ENCODE data around the gene PRKCE. TPM values are rescaled to one million over a fixed set of nuclear protein-coding genes. Genes with fewer than 3 reads are reported as not detected.

PRKCE gene
- total and polyA plus RNA-seq, 2 experiments from 2014 or later: 0.94 to 1.2 TPM

DNA sequence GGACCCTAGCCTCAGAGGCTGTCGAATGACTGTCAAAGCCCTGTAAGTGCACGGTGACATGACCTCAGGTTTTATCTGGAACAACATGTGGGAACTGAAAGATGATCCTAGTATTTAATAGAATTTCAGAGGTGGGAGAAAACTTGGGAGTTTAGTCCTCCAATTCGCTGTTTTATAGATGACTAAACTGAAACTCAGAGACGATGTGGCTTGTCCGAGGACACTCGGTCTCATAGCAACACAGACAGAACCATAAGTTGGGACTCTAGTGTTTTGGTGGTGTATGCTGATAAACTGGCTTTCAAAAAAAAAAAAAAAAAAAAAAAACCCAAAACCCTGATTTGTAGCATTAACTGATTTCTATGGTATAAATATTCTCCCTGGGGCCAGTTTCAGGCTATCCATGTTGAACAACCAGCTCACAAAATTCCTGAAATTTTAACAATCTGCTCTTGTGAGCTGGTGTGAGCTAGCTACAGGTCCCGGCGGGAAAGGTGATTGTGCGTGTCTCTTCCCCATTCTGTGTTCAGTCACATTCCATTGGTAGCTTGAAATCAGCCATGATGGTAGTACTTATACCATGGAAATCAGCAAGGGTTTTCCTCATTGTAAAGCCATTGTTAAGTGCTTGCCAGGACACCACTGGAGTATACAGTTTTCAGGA is 450.2 kb downstream of the PRKCE start:
- H3K27me3 ChIP-seq (ENCODE audit: insufficient read depth): no peaks in the 10 kb centered on the region
- H3K27ac ChIP-seq (ENCODE audit: low read depth): no peak overlapping the region
- H3K9me3 Mint-ChIP-seq: peaks cover 9% of the 10 kb centered on the region; the same call in 2 of the 3 replicates
- TF ChIP-seq ZNF114 (CRISPR knock-in tag; IDR thresholded peaks at IDR 0.05) (no peak), NANOG (IDR thresholded peaks at IDR 0.05; ENCODE audit: borderline replicate concordance) (no peak), JUNB (IDR thresholded peaks at IDR 0.05; ENCODE audit: unreplicated experiment) (no peak), EZH2phosphoT487 (IDR thresholded peaks at IDR 0.05; ENCODE audit: unreplicated experiment) (no peak), CREB1 (CRISPR knock-in tag; IDR thresholded peaks at IDR 0.05; ENCODE audit: low read depth) (no peak), ZNF331 (CRISPR knock-in tag; IDR thresholded peaks at IDR 0.05; ENCODE audit: low read depth) (no peak), EZH2 (IDR thresholded peaks at IDR 0.05; ENCODE audit: low read depth, unreplicated experiment) (no peak), POLR2AphosphoS5 (IDR thresholded peaks at IDR 0.05; ENCODE audit: low read depth) (no peak), STAT1 (IDR thresholded peaks at IDR 0.05; ENCODE audit: unreplicated experiment) (no peak)
- TF ChIP-seq, protein P1, sequence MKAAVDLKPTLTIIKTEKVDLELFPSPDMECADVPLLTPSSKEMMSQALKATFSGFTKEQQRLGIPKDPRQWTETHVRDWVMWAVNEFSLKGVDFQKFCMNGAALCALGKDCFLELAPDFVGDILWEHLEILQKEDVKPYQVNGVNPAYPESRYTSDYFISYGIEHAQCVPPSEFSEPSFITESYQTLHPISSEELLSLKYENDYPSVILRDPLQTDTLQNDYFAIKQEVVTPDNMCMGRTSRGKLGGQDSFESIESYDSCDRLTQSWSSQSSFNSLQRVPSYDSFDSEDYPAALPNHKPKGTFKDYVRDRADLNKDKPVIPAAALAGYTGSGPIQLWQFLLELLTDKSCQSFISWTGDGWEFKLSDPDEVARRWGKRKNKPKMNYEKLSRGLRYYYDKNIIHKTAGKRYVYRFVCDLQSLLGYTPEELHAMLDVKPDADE (IDR thresholded peaks at IDR 0.05): no peak
- TF ChIP-seq, protein P2, sequence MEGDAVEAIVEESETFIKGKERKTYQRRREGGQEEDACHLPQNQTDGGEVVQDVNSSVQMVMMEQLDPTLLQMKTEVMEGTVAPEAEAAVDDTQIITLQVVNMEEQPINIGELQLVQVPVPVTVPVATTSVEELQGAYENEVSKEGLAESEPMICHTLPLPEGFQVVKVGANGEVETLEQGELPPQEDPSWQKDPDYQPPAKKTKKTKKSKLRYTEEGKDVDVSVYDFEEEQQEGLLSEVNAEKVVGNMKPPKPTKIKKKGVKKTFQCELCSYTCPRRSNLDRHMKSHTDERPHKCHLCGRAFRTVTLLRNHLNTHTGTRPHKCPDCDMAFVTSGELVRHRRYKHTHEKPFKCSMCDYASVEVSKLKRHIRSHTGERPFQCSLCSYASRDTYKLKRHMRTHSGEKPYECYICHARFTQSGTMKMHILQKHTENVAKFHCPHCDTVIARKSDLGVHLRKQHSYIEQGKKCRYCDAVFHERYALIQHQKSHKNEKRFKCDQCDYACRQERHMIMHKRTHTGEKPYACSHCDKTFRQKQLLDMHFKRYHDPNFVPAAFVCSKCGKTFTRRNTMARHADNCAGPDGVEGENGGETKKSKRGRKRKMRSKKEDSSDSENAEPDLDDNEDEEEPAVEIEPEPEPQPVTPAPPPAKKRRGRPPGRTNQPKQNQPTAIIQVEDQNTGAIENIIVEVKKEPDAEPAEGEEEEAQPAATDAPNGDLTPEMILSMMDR (conservative IDR thresholded peaks at IDR 0.05; ENCODE audit: low read depth in 2 of 2): no peak
- TF ChIP-seq, protein P3, sequence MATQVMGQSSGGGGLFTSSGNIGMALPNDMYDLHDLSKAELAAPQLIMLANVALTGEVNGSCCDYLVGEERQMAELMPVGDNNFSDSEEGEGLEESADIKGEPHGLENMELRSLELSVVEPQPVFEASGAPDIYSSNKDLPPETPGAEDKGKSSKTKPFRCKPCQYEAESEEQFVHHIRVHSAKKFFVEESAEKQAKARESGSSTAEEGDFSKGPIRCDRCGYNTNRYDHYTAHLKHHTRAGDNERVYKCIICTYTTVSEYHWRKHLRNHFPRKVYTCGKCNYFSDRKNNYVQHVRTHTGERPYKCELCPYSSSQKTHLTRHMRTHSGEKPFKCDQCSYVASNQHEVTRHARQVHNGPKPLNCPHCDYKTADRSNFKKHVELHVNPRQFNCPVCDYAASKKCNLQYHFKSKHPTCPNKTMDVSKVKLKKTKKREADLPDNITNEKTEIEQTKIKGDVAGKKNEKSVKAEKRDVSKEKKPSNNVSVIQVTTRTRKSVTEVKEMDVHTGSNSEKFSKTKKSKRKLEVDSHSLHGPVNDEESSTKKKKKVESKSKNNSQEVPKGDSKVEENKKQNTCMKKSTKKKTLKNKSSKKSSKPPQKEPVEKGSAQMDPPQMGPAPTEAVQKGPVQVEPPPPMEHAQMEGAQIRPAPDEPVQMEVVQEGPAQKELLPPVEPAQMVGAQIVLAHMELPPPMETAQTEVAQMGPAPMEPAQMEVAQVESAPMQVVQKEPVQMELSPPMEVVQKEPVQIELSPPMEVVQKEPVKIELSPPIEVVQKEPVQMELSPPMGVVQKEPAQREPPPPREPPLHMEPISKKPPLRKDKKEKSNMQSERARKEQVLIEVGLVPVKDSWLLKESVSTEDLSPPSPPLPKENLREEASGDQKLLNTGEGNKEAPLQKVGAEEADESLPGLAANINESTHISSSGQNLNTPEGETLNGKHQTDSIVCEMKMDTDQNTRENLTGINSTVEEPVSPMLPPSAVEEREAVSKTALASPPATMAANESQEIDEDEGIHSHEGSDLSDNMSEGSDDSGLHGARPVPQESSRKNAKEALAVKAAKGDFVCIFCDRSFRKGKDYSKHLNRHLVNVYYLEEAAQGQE (IDR thresholded peaks at IDR 0.05; ENCODE audit: unreplicated experiment): no peak
- TF ChIP-seq, protein P4, sequence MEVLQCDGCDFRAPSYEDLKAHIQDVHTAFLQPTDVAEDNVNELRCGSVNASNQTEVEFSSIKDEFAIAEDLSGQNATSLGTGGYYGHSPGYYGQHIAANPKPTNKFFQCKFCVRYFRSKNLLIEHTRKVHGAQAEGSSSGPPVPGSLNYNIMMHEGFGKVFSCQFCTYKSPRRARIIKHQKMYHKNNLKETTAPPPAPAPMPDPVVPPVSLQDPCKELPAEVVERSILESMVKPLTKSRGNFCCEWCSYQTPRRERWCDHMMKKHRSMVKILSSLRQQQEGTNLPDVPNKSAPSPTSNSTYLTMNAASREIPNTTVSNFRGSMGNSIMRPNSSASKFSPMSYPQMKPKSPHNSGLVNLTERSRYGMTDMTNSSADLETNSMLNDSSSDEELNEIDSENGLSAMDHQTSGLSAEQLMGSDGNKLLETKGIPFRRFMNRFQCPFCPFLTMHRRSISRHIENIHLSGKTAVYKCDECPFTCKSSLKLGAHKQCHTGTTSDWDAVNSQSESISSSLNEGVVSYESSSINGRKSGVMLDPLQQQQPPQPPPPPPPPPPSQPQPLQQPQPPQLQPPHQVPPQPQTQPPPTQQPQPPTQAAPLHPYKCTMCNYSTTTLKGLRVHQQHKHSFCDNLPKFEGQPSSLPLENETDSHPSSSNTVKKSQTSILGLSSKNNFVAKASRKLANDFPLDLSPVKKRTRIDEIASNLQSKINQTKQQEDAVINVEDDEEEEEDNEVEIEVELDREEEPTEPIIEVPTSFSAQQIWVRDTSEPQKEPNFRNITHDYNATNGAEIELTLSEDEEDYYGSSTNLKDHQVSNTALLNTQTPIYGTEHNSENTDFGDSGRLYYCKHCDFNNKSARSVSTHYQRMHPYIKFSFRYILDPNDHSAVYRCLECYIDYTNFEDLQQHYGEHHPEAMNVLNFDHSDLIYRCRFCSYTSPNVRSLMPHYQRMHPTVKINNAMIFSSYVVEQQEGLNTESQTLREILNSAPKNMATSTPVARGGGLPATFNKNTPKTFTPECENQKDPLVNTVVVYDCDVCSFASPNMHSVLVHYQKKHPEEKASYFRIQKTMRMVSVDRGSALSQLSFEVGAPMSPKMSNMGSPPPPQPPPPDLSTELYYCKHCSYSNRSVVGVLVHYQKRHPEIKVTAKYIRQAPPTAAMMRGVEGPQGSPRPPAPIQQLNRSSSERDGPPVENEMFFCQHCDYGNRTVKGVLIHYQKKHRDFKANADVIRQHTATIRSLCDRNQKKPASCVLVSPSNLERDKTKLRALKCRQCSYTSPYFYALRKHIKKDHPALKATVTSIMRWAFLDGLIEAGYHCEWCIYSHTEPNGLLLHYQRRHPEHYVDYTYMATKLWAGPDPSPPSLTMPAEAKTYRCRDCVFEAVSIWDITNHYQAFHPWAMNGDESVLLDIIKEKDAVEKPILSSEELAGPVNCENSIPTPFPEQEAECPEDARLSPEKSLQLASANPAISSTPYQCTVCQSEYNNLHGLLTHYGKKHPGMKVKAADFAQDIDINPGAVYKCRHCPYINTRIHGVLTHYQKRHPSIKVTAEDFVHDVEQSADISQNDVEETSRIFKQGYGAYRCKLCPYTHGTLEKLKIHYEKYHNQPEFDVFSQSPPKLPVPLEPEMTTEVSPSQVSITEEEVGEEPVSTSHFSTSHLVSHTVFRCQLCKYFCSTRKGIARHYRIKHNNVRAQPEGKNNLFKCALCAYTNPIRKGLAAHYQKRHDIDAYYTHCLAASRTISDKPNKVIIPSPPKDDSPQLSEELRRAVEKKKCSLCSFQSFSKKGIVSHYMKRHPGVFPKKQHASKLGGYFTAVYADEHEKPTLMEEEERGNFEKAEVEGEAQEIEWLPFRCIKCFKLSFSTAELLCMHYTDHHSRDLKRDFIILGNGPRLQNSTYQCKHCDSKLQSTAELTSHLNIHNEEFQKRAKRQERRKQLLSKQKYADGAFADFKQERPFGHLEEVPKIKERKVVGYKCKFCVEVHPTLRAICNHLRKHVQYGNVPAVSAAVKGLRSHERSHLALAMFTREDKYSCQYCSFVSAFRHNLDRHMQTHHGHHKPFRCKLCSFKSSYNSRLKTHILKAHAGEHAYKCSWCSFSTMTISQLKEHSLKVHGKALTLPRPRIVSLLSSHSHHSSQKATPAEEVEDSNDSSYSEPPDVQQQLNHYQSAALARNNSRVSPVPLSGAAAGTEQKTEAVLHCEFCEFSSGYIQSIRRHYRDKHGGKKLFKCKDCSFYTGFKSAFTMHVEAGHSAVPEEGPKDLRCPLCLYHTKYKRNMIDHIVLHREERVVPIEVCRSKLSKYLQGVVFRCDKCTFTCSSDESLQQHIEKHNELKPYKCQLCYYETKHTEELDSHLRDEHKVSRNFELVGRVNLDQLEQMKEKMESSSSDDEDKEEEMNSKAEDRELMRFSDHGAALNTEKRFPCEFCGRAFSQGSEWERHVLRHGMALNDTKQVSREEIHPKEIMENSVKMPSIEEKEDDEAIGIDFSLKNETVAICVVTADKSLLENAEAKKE (CRISPR knock-in tag; IDR thresholded peaks at IDR 0.05): no peak
- no peaks in the 10 kb centered on the region for H3K4me1 ChIP-seq (ENCODE audit: insufficient read depth)
- no peaks in the 10 kb centered on the region for H3K27me3 Mint-ChIP-seq (ENCODE audit: insufficient read depth, low read depth, poor library complexity)
- no peak overlapping the region for H3K4me3 Mint-ChIP-seq
- no peaks in the 10 kb centered on the region; the same call in 2 of the 3 replicates for H3K4me1 Mint-ChIP-seq
- H3F3A ChIP-seq (replicated peaks; ENCODE audit: low read depth): no peaks in the 10 kb centered on the region
- no peaks in the 10 kb centered on the region for H4K20me1 ChIP-seq (replicated peaks; ENCODE audit: insufficient read depth)
- no peak overlapping the region for H2AFZ ChIP-seq
- no peaks in the 10 kb centered on the region; the same call in 2 of the 3 replicates for H3K36me3 Mint-ChIP-seq (ENCODE audit: low read depth)
- DNase-seq (ENCODE audit: low spot score): no peak
- no peak overlapping the region for H3K4me2 ChIP-seq
- H3K36me3 ChIP-seq (ENCODE audit: insufficient read depth): no peaks in the 10 kb centered on the region
- peaks cover 8% of the 10 kb centered on the region; the same call in 1 of the 2 replicates for H3K9me2 ChIP-seq (ENCODE audit: insufficient read depth)
- no peak overlapping the region for H3K27ac Mint-ChIP-seq
- no peak overlapping the region for H3K4me3 ChIP-seq
- ATAC-seq: no peak
- no peaks in the 10 kb centered on the region for H3K79me2 ChIP-seq (replicated peaks; ENCODE audit: insufficient read depth)
